Transverse colon (tissue), 4 donors: ENCODE measurements around the gene SYT11.

Experiments
- POLR2A ChIP-seq: fragments of 450-650 bp; IDR thresholded peaks from one replicate; pipeline ENCODE4 v1.6.1; 2016; ENCODE audit warnings: antibody characterized with exemption, mild to moderate bottlenecking, moderate library complexity
- POLR2AphosphoS5 ChIP-seq, 3 donors: sonication (generic); formaldehyde crosslinking; IDR thresholded peaks; one replicate each; pipeline ENCODE4 v1.6.1; 2016; ENCODE audit warnings: antibody characterized with exemption in 3 of 3
- TF ChIP-seq, protein P1 (sequence below), 5 experiments: fragments of 200-600 bp in 3 of 5; fragments of 450-650 bp in 2 of 5; sonication (generic) in 3 of 5; IDR thresholded peaks; 1 replicate in 2 of 5; 2 replicates in 3 of 5; pipeline ENCODE4 v1.5.1; 2016 to 2017; ENCODE audit warnings: antibody characterized with exemption in 5 of 5, inconsistent platforms in 3 of 5, mild to moderate bottlenecking in 2 of 5, moderate library complexity in 1 of 5

DNA sequence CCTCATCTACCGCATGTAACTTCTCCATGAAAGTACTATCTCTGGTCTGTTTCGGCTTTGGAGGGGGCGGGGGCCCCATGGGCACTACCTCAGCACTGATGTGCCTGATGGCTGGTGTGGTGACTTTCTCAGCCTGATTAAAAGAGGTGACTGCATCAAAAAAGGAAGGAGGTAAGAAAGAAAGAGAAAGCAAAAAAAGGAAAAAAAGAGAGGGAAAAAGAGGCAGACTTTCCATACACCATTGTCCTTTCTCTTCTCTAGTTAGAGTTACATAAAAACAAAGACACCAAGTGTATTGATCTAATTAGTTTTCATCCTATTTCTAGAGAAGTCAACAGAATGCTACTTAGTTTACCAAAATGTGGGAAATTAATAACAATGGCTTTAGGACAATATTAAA, 45.7 kb upstream of the SYT11 start:
- TF ChIP-seq, protein P1, sequence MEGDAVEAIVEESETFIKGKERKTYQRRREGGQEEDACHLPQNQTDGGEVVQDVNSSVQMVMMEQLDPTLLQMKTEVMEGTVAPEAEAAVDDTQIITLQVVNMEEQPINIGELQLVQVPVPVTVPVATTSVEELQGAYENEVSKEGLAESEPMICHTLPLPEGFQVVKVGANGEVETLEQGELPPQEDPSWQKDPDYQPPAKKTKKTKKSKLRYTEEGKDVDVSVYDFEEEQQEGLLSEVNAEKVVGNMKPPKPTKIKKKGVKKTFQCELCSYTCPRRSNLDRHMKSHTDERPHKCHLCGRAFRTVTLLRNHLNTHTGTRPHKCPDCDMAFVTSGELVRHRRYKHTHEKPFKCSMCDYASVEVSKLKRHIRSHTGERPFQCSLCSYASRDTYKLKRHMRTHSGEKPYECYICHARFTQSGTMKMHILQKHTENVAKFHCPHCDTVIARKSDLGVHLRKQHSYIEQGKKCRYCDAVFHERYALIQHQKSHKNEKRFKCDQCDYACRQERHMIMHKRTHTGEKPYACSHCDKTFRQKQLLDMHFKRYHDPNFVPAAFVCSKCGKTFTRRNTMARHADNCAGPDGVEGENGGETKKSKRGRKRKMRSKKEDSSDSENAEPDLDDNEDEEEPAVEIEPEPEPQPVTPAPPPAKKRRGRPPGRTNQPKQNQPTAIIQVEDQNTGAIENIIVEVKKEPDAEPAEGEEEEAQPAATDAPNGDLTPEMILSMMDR (IDR thresholded peaks at IDR 0.05) = no peak
- no peak for TF ChIP-seq POLR2A
- no peak for TF ChIP-seq POLR2AphosphoS5 (IDR thresholded peaks at IDR 0.05)
